ENCODE data around the gene NID1.
"Not testable (repeated sequence)": the region's sequence is repeated elsewhere in the genome, so short reads cannot be mapped to it uniquely, and the experiment has no call there.

Gene NID1

GRCh38 chr1:236023926-236024565 lies 40.8 kb downstream of the NID1 start:
- no peak for FAIRE-seq

GRCh38 chr1:236021424-236022135 lies 43.3 kb downstream of the NID1 start:
- no peak for FAIRE-seq

GRCh38 chr1:236020359-236021219 lies 44.3 kb downstream of the NID1 start:
- FAIRE-seq = no peak

GRCh38 chr1:236018885-236019453 lies 45.9 kb downstream of the NID1 start:
- no peak for FAIRE-seq

- FAIRE-seq = no peak
These were observed 48.0 kb downstream of the NID1 start for GRCh38 chr1:236016782-236017400.

GRCh38 chr1:236016083-236016482 lies 48.8 kb downstream of the NID1 start:
- no peak for FAIRE-seq

GRCh38 chr1:236015539-236015938 lies 49.4 kb downstream of the NID1 start:
- no peak for FAIRE-seq

GRCh38 chr1:236013330-236013729 lies 51.6 kb downstream of the NID1 start:
- FAIRE-seq = no peak

- FAIRE-seq = no peak
These were observed 53.2 kb downstream of the NID1 start for GRCh38 chr1:236011641-236012040.

- FAIRE-seq = no peak
These were observed 54.4 kb downstream of the NID1 start for GRCh38 chr1:236010443-236010842.

- no peak for FAIRE-seq
These were observed 55.0 kb downstream of the NID1 start for GRCh38 chr1:236009857-236010256.

GRCh38 chr1:236009191-236009590 lies 55.7 kb downstream of the NID1 start:
- FAIRE-seq = no peak

GRCh38 chr1:236007781-236008180 lies 57.1 kb downstream of the NID1 start:
- FAIRE-seq = no peak

- FAIRE-seq = not testable (repeated sequence)
These were observed 61.8 kb downstream of the NID1 start for GRCh38 chr1:236003058-236003457.

- FAIRE-seq = no peak
These were observed 62.3 kb downstream of the NID1 start for GRCh38 chr1:236002572-236002971.

- FAIRE-seq = no peak
These were observed 62.9 kb downstream of the NID1 start for GRCh38 chr1:236002025-236002390.

GRCh38 chr1:236000781-236001180 lies 64.1 kb downstream of the NID1 start:
- no peak for FAIRE-seq

- no peak for FAIRE-seq
These were observed 65.5 kb downstream of the NID1 start for GRCh38 chr1:235999259-235999925.

- FAIRE-seq = no peak
These were observed 66.1 kb downstream of the NID1 start for GRCh38 chr1:235998812-235999211.

GRCh38 chr1:235997931-235998330 lies 67.0 kb downstream of the NID1 start:
- no peak for FAIRE-seq

GRCh38 chr1:235997049-235997448 lies 67.8 kb downstream of the NID1 start:
- no peak for FAIRE-seq

- FAIRE-seq = no peak
These were observed 68.7 kb downstream of the NID1 start for GRCh38 chr1:235996048-235996785.
